ENCODE results near the gene IDI1.

The IDI1 gene

DNA sequence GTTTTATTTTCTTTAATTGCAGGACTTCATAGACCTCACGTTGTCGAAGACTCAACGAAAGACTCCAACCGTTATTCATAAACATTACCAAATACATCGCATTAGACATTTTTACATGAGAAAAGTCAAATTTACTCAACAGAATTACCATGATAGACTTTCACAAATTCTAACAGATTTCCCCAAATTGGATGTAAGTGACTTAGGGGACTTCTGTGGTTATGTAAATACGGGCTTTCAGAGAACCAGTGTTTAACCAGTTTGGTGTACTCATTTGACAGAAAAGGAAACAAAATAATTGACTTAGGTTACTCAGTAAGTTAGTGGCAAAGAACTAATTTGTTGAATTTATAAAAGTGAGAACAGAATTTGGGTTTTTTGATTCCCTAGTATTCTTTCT lies 56.5 kb downstream of the IDI1 start:
- no peak for DNase-seq

DNA sequence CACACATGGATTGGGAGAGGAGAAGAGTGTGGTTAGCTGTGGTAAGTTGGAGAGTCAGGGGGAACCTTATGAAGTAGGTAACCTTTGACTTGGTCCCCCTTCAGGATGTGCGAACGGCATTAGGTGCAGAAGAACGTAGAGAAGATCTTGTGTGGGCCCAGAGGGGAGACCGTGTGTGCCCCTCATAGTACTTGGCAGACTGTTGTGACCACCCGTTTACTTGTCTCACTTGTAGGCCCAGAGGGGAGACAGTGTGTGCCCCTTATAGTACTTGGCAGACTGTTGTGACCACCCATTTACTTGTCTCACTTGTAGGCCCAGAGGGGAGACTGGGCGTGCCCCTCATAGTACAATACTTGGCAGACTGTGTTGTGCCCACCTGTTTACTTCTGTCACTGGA lies 58.1 kb downstream of the IDI1 start:
- DNase-seq = no peak
